ENCODE results near the gene SAFB.

SAFB gene

DNA sequence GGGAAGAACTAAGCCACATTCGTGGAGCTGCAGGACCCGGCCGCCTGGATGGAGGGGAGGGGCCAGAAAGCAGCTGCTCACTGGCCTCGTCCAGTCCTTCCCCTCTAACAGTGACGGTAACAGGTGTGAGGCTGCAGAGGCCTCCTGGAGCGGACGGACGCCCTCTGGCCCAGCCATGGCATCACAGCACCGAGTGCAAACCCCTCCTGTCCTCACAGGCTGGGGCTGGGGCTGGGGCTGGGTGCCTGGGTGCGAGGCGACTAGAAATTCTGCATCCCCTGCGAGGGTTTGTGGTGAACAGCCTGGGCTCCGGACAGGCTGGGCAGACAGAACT lies 53.9 kb downstream of the SAFB start:
- Histone ChIP-seq H3K4me3 (ENCODE audit: low read depth, low read length) (no peak overlapping the region), H3K9me3 (ENCODE audit: severe bottlenecking) (no peaks in the 10 kb centered on the region), H3K27ac (no peak overlapping the region), H3K27me3 (ENCODE audit: insufficient read depth, low read depth, severe bottlenecking) (no peaks in the 10 kb centered on the region), H3K36me3 (peaks cover 20% of the 10 kb centered on the region)
- DNase-seq, result no peak
- no peak for TF ChIP-seq CTCF (IDR thresholded peaks at IDR 0.05; ENCODE audit: low read depth, low read length)

DNA sequence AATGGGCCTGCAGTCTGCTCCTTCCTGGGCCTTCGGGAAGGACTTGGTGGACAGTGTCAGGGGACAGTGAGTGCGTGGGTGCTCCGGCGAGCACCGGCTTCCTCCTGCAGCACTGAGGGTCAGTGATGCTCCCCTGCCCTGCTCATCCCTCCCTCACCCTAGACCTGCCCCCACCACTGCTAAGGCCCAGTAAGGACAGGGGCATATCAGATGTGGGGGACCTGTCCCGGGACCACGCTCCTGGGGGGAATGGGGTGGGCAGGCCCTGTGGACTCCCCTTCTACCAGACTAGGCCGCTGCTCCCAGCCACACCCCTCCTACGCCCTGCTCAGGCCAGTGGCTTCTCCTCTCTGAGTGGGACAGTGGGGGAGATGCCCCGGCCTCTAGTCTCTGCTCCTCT lies 54.3 kb downstream of the SAFB start:
- no peak for DNase-seq
- peaks cover 16% of the 10 kb centered on the region for H3K36me3 ChIP-seq
- no peaks in the 10 kb centered on the region for H3K27me3 ChIP-seq (ENCODE audit: insufficient read depth, low read depth, severe bottlenecking)
- H3K9me3 ChIP-seq (ENCODE audit: severe bottlenecking), result no peaks in the 10 kb centered on the region
- no peak for TF ChIP-seq CTCF (IDR thresholded peaks at IDR 0.05; ENCODE audit: low read depth, low read length)
- H3K27ac ChIP-seq, result no peak overlapping the region
- H3K4me3 ChIP-seq (ENCODE audit: low read depth, low read length), result no peak overlapping the region

- Histone ChIP-seq H3K27me3 (ENCODE audit: insufficient read depth, low read depth, severe bottlenecking) (no peaks in the 10 kb centered on the region), H3K27ac (no peak overlapping the region), H3K36me3 (peaks cover 15% of the 10 kb centered on the region), H3K9me3 (ENCODE audit: severe bottlenecking) (no peaks in the 10 kb centered on the region), H3K4me3 (ENCODE audit: low read depth, low read length) (no peak overlapping the region)
- no peak for DNase-seq
- no peak for TF ChIP-seq CTCF (IDR thresholded peaks at IDR 0.05; ENCODE audit: low read depth, low read length)
These were observed 54.7 kb downstream of the SAFB start for GRCh38 chr19:5677580-5677979.

GRCh38 chr19:5678071-5678718 lies 55.3 kb downstream of the SAFB start:
- Histone ChIP-seq H3K4me3 (ENCODE audit: low read depth, low read length) (no peak overlapping the region), H3K27ac (no peak overlapping the region), H3K36me3 (peaks cover 13% of the 10 kb centered on the region), H3K9me3 (ENCODE audit: severe bottlenecking) (no peaks in the 10 kb centered on the region), H3K27me3 (ENCODE audit: insufficient read depth, low read depth, severe bottlenecking) (no peaks in the 10 kb centered on the region)
- no peak for TF ChIP-seq CTCF (IDR thresholded peaks at IDR 0.05; ENCODE audit: low read depth, low read length)
- DNase-seq, result no peak

GRCh38 chr19:5679289-5680083 lies 56.6 kb downstream of the SAFB start:
- peak overlapping the region; percentile 89 for H3K27ac ChIP-seq

More at GRCh38 chr19:5679289-5680083, 56.6 kb downstream of the SAFB start:
- no peak for DNase-seq
- Histone ChIP-seq H3K9me3 (ENCODE audit: severe bottlenecking) (no peaks in the 10 kb centered on the region), H3K36me3 (peaks cover 13% of the 10 kb centered on the region), H3K27me3 (ENCODE audit: insufficient read depth, low read depth, severe bottlenecking) (no peaks in the 10 kb centered on the region), H3K4me3 (ENCODE audit: low read depth, low read length) (peak overlapping the region; percentile 92)
- no peak for TF ChIP-seq CTCF (IDR thresholded peaks at IDR 0.05; ENCODE audit: low read depth, low read length)
